Jurkat, Clone E6-1 (cell line): ENCODE measurements around the gene BLOC1S3. TPM values are rescaled to one million over a fixed set of nuclear protein-coding genes. Genes with fewer than 3 reads are reported as not detected.

Experiments
- DNase-seq: peaks from one replicate; pipeline ENCODE4 v3.0.0-alpha.2; 2011; ENCODE audit warnings: low read depth, low spot score
- H3K4me3 ChIP-seq: 2 replicates; pipeline ENCODE4 v1.5.1; 2011; ENCODE audit warnings: mild to moderate bottlenecking, low read length, control low read depth, moderate library complexity
- polyA plus RNA-seq: library from polyadenylated mRNA; unstranded; fragments of >200 nt; gene quantifications from one replicate; pipeline ENCODE4 v1.2.1, GENCODE V29; 2012; ENCODE audit warnings: missing spikeins; ENCODE audit not compliant: insufficient read length, insufficient read depth

Gene BLOC1S3, protein sequence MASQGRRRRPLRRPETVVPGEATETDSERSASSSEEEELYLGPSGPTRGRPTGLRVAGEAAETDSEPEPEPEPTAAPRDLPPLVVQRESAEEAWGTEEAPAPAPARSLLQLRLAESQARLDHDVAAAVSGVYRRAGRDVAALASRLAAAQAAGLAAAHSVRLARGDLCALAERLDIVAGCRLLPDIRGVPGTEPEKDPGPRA
- 8.5 TPM for polyA plus RNA-seq

DNA sequence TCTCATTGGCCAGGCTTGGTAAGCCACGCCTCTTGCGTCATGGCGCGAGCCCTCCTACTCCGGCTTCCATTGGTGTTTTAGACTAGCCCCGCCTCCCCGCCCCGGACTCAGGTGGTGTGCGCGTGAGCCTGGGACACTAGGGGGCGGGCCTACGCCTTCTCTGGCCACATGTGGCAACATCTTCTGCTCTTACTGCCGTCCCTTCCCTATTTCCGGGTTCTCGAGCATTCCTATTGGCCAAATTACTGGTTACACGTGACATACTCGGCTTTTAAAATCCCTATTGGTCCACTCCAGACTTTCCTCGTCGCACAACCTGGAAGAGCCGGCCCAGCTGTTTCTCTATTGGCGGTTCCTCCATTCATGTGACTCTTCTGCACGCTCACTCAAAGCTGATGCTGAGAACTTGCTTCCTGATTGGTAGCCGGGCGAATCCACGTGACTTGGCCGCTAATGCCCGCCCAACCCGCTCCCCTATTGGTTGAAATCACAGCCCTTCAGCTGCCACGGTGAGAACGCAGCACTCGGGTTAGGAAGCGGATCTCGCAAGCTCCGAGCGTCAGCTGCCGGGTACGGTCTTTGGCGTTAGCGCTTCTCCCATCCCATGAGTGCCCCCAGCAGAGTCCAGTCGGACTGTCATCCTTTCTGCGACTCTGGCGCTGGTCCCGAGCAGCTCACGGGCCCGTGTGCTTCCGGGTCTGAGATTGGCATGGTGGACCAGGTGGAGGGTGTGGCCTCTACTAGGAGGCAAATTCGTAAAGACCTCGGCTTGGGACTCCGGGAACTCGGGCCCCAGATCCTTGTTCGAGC, at the start of gene BLOC1S3:
Gene BLOC1S3 (plus strand): TSS at position 523 of the 810 bp plus-strand sequence. CDS start 513 bp downstream, outside the sequence.
- H3K4me3 ChIP-seq = peak within 1 kb of the TSS; percentile 97
- peak; percentile 100 for DNase-seq

GRCh38 chr19:45128806-45129205, 49.8 kb upstream of the BLOC1S3 start:
- DNase-seq = no peak
- H3K4me3 ChIP-seq = no peak overlapping the region

GRCh38 chr19:45130236-45130635, 48.3 kb upstream of the BLOC1S3 start:
- no peak overlapping the region for H3K4me3 ChIP-seq
- no peak for DNase-seq

DNA sequence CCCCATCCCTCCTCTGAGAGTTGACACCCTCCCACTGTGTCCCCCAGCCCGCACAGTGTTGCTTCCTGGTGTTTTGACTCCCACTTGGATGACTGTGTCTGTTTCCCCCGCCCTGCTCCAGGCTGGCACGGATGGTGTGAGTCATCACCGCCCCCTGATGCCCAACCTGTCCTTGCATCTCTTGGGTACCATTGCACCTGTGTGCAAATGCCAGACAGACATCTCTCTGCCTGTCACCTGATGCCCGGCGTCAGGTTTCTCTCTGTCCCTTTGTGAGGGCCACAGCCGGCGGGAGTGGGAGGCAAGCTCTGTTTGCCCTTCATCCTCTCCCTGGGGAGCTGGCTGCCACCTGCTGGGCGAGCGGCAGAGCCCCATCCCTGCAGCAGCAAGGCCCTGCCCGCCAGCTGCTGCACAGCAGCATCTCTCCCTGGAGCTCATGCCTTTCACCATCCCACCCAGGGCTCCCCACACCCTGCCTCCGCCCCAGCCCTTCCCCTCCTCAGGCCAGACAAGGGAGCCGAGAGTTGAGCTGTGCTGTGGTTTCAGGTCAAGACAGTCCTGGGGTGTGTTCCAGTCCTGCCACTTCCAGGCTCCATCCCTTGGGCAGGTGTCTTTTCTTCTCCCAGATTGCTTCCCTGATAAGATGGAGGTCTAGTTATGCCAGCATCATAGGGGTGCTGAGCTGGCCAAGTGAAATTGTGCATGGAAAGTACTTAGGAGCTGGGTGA, 47.5 kb upstream of the BLOC1S3 start:
- no peak for DNase-seq

DNA sequence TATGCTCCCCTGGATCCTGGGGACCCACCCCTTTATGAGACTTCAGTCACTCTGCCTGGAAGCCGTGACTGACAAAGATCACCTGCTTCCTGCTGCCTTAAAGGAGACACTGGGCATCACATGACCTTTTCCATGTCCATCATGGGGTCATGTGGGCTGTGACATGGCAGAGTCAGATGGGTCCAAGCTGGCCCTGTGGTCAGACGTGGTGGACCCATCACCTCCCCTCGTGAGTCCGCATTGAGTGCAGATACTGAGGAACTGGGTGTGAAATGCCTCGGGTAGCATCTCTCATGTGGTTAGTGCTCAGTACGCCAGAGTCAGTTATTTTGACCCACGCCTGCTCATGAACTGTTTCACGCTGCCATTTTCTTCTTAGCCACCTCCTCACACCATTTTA, 44.9 kb upstream of the BLOC1S3 start:
- H3K4me3 ChIP-seq = no peak overlapping the region
- no peak for DNase-seq

More for the DNA sequence above, 47.5 kb upstream of the BLOC1S3 start:
- H3K4me3 ChIP-seq = no peak overlapping the region

DNA sequence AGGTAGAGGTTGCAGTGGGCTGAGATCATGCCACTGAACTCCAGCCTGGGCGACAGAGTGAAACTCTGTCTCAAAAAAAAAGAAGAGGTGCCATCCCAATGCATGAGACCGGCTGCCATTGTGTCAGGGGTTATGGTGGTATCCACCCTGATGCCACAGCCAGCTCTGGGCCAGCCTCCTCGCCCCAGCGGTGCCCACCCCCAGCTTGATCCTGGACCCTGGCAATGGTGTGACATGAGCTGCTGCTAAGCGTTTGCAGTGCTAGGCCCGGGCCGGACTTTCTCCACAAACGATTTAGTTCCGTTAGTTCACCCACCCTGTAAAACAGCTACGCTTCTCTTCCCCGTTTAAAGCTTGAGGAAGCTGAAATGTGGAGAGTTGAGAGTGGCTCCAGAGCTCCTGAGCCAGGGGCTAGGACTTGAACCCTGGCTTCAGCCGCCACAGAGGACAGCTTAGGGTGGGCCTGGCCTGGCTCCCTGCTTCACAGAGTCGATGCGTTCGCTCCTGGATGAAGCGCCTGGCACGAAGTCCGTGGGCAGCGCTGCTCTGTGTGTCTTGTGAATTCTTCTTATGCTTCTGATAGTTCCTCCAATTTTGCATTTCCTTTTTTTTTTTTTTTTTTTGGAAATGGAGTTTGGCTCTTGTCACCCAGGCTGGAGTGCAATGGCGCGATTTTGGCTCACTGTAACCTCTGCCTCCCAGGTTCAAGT, 43.3 kb upstream of the BLOC1S3 start:
- H3K4me3 ChIP-seq = no peak overlapping the region
- no peak for DNase-seq

DNA sequence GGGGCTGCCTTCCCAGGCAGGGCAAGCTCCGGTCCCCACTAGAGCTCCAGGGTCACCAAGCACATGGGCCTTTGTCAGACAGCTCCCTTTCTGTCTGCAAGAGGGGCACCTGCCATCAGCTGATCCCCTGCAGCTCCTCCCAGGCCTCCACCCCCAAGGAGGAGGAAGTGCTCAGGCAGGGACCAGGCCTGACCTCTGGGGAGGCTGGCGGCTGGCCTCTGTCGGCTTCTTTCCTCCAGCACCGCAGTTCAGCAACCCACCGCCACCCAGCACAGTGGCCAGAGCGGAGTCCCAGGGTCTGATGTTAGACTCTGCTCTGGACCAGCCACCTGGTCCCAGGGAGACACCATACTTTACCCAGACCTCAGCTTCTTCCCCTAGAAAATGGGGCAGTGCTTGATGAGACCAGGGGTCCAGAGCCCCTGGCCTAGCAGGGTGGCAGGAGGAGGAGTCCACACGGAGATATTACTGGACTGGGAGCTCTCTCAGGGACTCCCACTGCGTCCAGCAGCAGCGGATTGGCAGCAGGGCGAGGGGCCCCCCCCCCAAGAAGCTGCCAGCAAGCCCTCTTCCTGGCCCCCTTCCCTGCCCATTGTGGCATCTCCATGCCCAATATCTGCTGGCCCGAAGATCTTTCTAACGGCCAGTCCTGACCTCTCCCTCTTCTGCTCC, 41.9 kb upstream of the BLOC1S3 start:
- H3K4me3 ChIP-seq = no peak overlapping the region
- no peak for DNase-seq

GRCh38 chr19:45137179-45137761, 41.3 kb upstream of the BLOC1S3 start:
- H3K4me3 ChIP-seq = no peak overlapping the region

GRCh38 chr19:45138303-45138751, 40.3 kb upstream of the BLOC1S3 start:
- H3K4me3 ChIP-seq = no peak overlapping the region
- DNase-seq = no peak

More at GRCh38 chr19:45137179-45137761, 41.3 kb upstream of the BLOC1S3 start:
- DNase-seq = no peak

GRCh38 chr19:45139286-45140143, 39.1 kb upstream of the BLOC1S3 start:
- no peak overlapping the region for H3K4me3 ChIP-seq
- DNase-seq = no peak

GRCh38 chr19:45140144-45140503, 38.5 kb upstream of the BLOC1S3 start:
- DNase-seq = no peak

DNA sequence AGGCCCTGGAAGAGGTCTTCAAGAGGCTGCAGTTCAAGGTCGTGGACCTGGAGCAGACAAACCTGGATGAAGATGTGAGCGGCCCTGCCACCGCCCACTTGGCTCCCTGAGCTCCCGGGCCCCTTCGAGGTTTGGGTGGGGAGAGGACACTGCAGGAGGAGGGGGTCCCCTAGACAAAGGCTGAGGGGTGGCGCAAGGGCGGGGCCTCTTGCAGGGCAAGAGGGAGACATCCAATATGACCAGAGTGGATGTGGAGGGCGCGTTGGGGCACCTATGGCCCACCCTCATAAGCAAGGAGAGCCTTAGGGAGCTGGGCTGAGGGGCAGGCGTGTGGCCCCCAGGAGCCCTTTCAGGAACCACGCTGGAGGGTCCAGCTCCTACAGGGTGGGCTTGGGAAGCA, 38.1 kb upstream of the BLOC1S3 start:
- H3K4me3 ChIP-seq = no peak overlapping the region
- DNase-seq = no peak

More at GRCh38 chr19:45140144-45140503, 38.5 kb upstream of the BLOC1S3 start:
- no peak overlapping the region for H3K4me3 ChIP-seq

GRCh38 chr19:45141203-45141900, 37.2 kb upstream of the BLOC1S3 start:
- no peak overlapping the region for H3K4me3 ChIP-seq
- no peak for DNase-seq

DNA sequence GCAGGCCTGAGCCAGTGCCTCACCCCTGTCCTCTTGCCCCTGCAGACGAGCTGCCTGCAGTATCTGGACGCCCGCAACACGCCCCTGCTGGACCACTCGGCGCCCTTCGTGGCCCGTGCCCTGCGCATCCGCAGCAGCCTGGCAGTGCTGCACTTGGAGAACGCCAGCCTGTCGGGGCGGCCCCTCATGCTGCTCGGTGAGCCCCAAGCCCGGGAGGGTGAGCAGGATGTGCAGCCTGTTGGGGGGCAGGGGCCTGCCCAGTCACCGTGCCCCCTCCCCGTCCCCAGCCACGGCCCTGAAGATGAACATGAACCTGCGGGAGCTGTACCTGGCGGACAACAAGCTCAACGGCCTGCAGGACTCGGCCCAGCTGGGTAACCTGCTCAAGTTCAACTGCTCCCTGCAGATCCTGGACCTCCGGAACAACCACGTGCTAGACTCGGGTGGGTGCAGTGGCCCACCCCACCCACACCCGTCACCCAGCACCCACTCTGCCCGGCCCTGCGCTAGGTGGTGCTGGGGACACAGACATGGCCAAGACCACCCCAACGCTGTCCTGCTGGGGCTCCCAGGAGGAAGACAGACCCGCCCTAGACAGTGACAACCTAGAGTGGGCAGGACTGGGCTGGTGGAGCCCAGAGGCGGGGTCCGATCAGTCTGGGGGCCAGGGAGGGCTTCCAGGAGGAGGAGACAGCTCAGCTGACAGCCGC, 36.4 kb upstream of the BLOC1S3 start:
- no peak overlapping the region for H3K4me3 ChIP-seq
- no peak for DNase-seq

GRCh38 chr19:45142726-45143110, 35.9 kb upstream of the BLOC1S3 start:
- no peak for DNase-seq
- no peak overlapping the region for H3K4me3 ChIP-seq
